Type B pancreatic cell (in vitro differentiated cells): ENCODE data around the gene INCENP. TPM values are rescaled to one million over a fixed set of nuclear protein-coding genes. Genes with fewer than 3 reads are reported as not detected.
A peak's percentile ranks its signal among the peaks of the same experiment; 100 is the strongest.

Source experiments
- DNase-seq: peaks from one replicate; pipeline ENCODE4 v3.0.0; 2021; ENCODE audit warnings: mixed read lengths; ENCODE audit not compliant: unreplicated experiment; ENCODE audit errors: extremely low spot score
- H3K27ac Mint-ChIP-seq: 2 replicates; pipeline ENCODE4 v1.8.0; 2021; ENCODE audit warnings: mild to moderate bottlenecking, mixed read lengths
- H3K27me3 Mint-ChIP-seq: 2 replicates; pipeline ENCODE4 v1.8.0; 2021; ENCODE audit warnings: mixed read lengths
- H3K36me3 Mint-ChIP-seq: 2 replicates; pipeline ENCODE4 v1.8.0; 2021; ENCODE audit warnings: mixed read lengths
- H3K4me1 Mint-ChIP-seq: one replicate; pipeline ENCODE4 v1.8.0; 2021; ENCODE audit warnings: mixed read lengths; ENCODE audit not compliant: unreplicated experiment
- H3K4me3 Mint-ChIP-seq: 2 replicates; pipeline ENCODE4 v1.8.0; 2021; ENCODE audit warnings: mild to moderate bottlenecking, mixed read lengths
- H3K9me3 Mint-ChIP-seq: 2 replicates; pipeline ENCODE4 v1.8.0; 2021; ENCODE audit warnings: mixed read lengths
- total RNA-seq: library from RNA; stranded (reverse); gene quantifications from 2 replicates; pipeline ENCODE4 v1.2.1, GENCODE V29; 2021; ENCODE audit warnings: low replicate concordance
- TF ChIP-seq, protein P1 (sequence below): fragments of 200-600 bp; sonication (generic); conservative IDR thresholded peaks from 2 replicates; pipeline ENCODE4 v1.5.0; 2021; ENCODE audit warnings: antibody characterized with exemption, mild to moderate bottlenecking

Gene INCENP
- total RNA-seq, 1 donor from 2014 or later = 96.7 TPM

DNA sequence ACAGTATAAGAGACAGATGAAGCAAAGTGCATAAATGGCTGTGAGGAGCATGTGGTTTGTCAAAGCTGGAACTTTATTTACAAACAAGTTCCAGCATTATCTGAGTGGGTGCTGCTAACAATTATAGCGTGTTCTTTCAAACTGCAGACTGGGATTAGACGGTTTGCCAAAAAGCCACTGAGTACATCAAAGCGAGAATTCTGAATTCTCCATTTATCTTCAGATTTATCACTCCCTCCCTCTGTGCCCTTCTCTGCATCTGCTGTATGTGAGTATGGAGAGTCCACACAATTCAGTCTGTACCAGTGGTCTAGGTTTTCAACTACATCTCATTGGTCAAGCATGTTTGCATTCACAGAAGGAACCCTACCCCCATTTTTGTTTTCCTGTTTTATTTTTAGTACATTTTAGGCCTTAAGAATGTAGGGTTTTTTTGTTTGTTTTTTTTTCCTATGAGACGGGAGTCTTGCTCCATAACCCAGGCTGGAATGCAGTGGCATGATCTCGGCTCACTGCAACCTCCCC lies 18.1 kb upstream of the INCENP start:
- Mint-ChIP-seq H3K9me3 (no peaks in the 10 kb centered on the region), H3K4me1 (no peaks in the 10 kb centered on the region)

DNA sequence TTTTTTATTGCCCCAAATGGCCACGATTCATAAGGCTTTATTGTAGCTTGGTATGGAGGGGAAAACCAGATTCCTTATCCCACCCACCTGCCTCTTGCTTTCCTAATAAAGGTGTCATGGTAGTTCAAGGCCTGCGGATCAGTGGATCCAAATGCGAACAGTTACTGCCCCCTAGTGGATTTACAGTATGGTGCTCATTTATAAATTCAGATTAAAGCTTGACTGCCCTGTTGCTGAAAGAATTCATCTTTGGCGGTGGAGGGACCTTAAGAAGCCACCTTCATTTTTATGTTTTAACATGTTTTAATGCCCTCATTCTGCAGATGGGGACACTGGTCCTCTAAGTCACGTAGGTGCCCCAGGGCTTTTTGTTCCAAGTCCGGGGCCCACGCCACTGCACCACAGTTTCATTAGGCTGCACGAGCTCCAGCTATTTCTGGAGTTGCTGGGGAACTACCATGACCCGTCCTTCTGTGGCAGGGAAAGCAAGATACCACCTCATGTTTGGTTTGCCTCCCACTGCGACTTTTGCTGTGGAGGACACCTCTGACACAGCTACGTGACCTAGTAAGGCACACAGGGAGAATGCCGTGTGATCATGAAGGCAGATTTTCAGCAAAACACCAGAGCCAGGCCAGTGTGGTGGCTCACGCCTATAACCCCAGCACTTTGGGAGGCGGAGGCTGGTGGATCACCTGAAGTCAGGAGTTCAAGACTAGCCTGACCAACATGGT lies 15.6 kb upstream of the INCENP start:
- Mint-ChIP-seq H3K4me3 (no peak overlapping the region), H3K27ac (no peak overlapping the region), H3K27me3 (no peaks in the 10 kb centered on the region), H3K9me3 (no peaks in the 10 kb centered on the region), H3K4me1 (no peaks in the 10 kb centered on the region), H3K36me3 (no peaks in the 10 kb centered on the region)
- TF ChIP-seq, protein P1, sequence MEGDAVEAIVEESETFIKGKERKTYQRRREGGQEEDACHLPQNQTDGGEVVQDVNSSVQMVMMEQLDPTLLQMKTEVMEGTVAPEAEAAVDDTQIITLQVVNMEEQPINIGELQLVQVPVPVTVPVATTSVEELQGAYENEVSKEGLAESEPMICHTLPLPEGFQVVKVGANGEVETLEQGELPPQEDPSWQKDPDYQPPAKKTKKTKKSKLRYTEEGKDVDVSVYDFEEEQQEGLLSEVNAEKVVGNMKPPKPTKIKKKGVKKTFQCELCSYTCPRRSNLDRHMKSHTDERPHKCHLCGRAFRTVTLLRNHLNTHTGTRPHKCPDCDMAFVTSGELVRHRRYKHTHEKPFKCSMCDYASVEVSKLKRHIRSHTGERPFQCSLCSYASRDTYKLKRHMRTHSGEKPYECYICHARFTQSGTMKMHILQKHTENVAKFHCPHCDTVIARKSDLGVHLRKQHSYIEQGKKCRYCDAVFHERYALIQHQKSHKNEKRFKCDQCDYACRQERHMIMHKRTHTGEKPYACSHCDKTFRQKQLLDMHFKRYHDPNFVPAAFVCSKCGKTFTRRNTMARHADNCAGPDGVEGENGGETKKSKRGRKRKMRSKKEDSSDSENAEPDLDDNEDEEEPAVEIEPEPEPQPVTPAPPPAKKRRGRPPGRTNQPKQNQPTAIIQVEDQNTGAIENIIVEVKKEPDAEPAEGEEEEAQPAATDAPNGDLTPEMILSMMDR = peak; percentile 94
- DNase-seq = no peak

More for the DNA sequence above, 18.1 kb upstream of the INCENP start:
- no peak overlapping the region for H3K4me3 Mint-ChIP-seq
- H3K36me3 Mint-ChIP-seq = no peaks in the 10 kb centered on the region
- TF ChIP-seq, protein P1 = no peak
- DNase-seq = no peak
- no peaks in the 10 kb centered on the region for H3K27me3 Mint-ChIP-seq
- no peak overlapping the region for H3K27ac Mint-ChIP-seq

DNA sequence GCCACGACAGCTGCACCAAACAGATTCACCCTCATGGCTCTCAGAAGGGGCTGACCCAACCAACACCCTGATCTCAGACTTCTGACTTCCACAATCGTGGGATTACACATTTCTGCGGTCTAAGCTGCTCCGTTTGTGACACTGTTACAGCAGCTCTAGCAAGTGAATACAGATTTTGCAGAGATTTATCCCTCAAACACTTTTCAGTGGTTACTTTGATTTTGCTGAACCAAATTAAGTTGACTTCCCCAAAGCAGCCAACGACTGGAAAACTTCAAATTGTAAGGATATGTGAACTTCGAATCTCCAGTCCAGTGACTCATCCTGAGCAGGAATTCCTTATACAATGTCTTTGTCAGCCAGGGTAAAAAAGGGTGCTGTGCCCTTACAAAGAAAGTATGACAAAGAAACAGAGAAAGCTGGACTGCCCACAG lies 14.8 kb upstream of the INCENP start:
- TF ChIP-seq, protein P1 = no peak
- H3K9me3 Mint-ChIP-seq = no peaks in the 10 kb centered on the region
- H3K27ac Mint-ChIP-seq = no peak overlapping the region
- H3K36me3 Mint-ChIP-seq = no peaks in the 10 kb centered on the region
- no peaks in the 10 kb centered on the region for H3K27me3 Mint-ChIP-seq
- no peaks in the 10 kb centered on the region for H3K4me1 Mint-ChIP-seq
- no peak for DNase-seq
- H3K4me3 Mint-ChIP-seq = no peak overlapping the region

DNA sequence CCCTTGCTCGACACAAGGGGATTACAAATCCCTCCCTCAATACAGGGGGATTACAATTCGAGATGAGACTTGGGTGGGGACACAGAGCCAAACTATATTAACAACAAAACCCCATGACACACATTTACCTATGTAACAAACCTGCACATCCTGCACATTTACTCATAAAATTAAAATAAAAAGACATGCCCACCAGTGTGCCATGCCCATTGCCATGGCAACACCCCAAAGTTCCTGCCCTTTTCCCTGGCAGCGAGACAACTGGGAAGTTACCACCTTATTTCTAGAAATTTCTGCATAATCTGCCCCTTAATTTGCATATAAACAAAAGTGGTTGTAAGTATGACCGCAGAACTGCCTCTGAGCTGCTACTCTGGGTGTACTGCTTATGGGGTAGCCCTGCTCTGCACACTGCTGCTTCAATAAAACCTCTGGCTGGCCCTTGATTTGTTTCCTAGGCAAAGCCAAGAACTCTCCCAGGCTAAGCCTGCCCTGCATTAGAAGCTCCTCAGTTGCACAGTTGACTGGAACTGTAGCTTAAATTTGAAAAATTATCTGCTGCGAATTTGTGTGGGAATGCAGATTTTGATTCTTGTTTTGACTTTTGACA lies 8.6 kb upstream of the INCENP start:
- Mint-ChIP-seq H3K27ac (no peak overlapping the region), H3K9me3 (no peaks in the 10 kb centered on the region), H3K4me1 (no peaks in the 10 kb centered on the region), H3K4me3 (no peak overlapping the region), H3K27me3 (no peaks in the 10 kb centered on the region), H3K36me3 (no peaks in the 10 kb centered on the region)
- TF ChIP-seq, protein P1 = no peak
- no peak for DNase-seq

DNA sequence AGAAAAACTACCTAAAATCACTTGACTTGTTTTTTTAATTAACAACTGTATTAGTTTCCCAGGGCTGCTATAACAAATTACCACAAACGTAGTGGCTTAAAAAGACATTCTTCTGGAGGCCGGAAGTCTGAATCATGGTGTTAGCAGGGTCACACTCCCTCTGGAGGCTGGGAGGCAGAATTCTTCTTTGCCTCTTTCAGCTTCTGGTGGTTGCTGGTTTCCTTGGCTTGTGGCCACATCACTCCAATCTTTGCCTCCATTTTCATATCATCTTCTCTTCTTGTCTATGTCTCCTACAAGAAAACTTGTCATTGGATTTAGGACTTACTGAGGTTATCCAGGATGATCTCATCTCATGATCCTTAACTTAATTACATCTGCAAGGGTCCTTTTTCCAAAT lies 7.4 kb upstream of the INCENP start:
- DNase-seq = no peak
- Mint-ChIP-seq H3K4me3 (no peak overlapping the region), H3K4me1 (no peaks in the 10 kb centered on the region), H3K27ac (no peak overlapping the region), H3K36me3 (no peaks in the 10 kb centered on the region), H3K9me3 (no peaks in the 10 kb centered on the region), H3K27me3 (no peaks in the 10 kb centered on the region)
- TF ChIP-seq, protein P1 = no peak
